Prostate gland (tissue), 2 donors: Measurements from ENCODE around the gene ING3.

Experiments used
- CTCF ChIP-seq, 4 experiments: fragments of 200-600 bp in 2 of 4; fragments of 450-650 bp in 2 of 4; sonication (generic) in 2 of 4; IDR thresholded peaks; 1 replicate in 3 of 4; 2 replicates in 1 of 4; pipeline ENCODE4 v1.5.1; 2016 to 2019; ENCODE audit warnings: antibody characterized with exemption in 4 of 4, mild to moderate bottlenecking in 2 of 4, moderate library complexity in 2 of 4
- POLR2A ChIP-seq: fragments of 450-650 bp; IDR thresholded peaks from one replicate; pipeline ENCODE4 v1.6.1; 2016; ENCODE audit warnings: antibody characterized with exemption, mild to moderate bottlenecking
- POLR2AphosphoS5 ChIP-seq: sonication (generic); formaldehyde crosslinking; IDR thresholded peaks from one replicate; pipeline ENCODE4 v1.6.1; 2017; ENCODE audit warnings: antibody characterized with exemption

DNA sequence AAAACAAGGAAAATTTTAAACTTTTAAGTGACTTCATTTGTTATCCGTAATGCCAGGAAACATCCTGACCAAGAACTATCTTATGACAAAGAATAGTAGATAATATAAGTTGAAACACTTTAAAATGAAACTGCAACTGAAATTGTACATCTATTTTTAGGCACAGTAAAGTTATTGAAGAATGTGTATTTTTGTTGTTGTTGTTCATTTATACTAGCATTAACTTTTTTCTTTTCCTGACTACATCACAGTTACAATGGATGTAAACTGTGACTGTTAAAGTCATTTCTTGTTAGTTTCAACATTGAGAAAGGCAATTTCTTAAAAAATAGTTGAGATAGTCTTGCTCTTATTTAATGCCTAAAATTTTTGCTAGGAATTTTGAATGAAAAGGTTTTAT is 40.6 kb downstream of the ING3 start:
- TF ChIP-seq CTCF (IDR thresholded peaks at IDR 0.05) (no peak), POLR2A (no peak), POLR2AphosphoS5 (no peak)
